ENCODE results near the gene SCFD2. TPM values are rescaled to one million over a fixed set of nuclear protein-coding genes. Genes with fewer than 3 reads are reported as not detected.
"Not testable (repeated sequence)": the region's sequence is repeated elsewhere in the genome, so short reads cannot be mapped to it uniquely, and the experiment has no call there.

The SCFD2 gene
- total RNA-seq, 2 donors from 2014 or later, result 33.2 to 73.7 TPM

GRCh38 chr4:53185869-53186585 is 179.8 kb downstream of the SCFD2 start:
- Mint-ChIP-seq H3K36me3 (peaks cover 7% of the 10 kb centered on the region), H3K27me3 (no peaks in the 10 kb centered on the region), H3K4me1 (ENCODE audit: low read depth in 2 of 2) (no peaks in the 10 kb centered on the region), H3K27ac (no peak overlapping the region), H3K4me3 (no peak overlapping the region), H3K9me3 (no peaks in the 10 kb centered on the region)
- DNase-seq (ENCODE audit: low spot score) (no peak), ATAC-seq (no peak)

DNA sequence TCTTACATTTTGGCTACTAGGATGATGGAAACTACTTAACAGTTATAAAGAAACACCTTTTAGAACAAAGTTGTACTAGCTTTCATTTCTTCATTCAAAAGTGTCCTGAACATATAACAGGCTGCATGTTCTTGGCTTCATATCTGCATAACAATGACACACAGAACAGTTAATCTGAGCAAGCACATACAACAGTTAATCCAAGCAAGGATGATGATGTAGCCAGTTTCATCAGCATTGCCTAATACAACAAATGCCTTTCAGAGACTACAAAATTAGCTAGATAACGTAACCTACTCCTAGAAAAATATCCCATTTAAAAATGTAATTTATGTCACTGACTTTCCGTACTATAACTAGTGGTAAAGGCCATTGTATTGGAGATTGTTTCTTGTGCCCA is 182.1 kb downstream of the SCFD2 start:
- H3K27me3 Mint-ChIP-seq, result no peaks in the 10 kb centered on the region
- H3K4me3 Mint-ChIP-seq, result no peak overlapping the region
- peaks cover 9% of the 10 kb centered on the region for H3K9me3 Mint-ChIP-seq
- no peak overlapping the region for H3K27ac Mint-ChIP-seq
- DNase-seq (ENCODE audit: low spot score) (no peak), ATAC-seq (no peak)
- H3K36me3 Mint-ChIP-seq, result peaks cover 27% of the 10 kb centered on the region
- H3K4me1 Mint-ChIP-seq (ENCODE audit: low read depth in 2 of 2), result no peaks in the 10 kb centered on the region

GRCh38 chr4:53177751-53178150 is 188.1 kb downstream of the SCFD2 start:
- ATAC-seq, H3K4me3 Mint-ChIP-seq: not testable (repeated sequence)
- peaks cover 4 to 17% of the 10 kb centered on the region in 2 donors for H3K4me1 Mint-ChIP-seq (ENCODE audit: low read depth in 2 of 2)

DNA sequence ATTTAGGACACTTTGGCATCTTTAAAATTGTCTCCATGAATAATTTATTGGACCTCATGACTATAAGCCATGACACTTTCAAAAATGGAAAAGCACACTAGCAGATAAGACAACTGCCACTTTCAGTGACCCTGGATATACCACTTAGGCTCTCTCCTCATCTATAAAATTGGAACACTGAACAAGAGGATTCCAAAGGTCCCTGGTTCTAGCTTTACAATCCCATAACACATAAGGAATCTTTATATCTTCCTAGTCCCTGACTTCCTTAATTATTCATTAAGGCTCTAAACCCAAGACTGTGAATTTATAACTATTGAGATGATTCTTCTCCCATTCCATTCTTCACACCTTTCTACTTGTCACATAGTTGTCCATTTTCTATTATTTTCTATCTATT is 190.2 kb downstream of the SCFD2 start:
- Mint-ChIP-seq H3K36me3 (peaks cover 51% of the 10 kb centered on the region), H3K27me3 (no peaks in the 10 kb centered on the region), H3K9me3 (peaks cover 16% of the 10 kb centered on the region), H3K4me1 (ENCODE audit: low read depth in 2 of 2) (peaks cover 4 to 17% of the 10 kb centered on the region in 2 donors), H3K4me3 (no peak overlapping the region), H3K27ac (no peak overlapping the region)
- ATAC-seq, result no peak
- DNase-seq (ENCODE audit: low spot score), result no peak

More at GRCh38 chr4:53177751-53178150, 188.1 kb downstream of the SCFD2 start:
- not testable (repeated sequence) for H3K27ac Mint-ChIP-seq; DNase-seq (ENCODE audit: low spot score); H3K27me3 Mint-ChIP-seq
- H3K36me3 Mint-ChIP-seq, result peaks cover 49% of the 10 kb centered on the region
- H3K9me3 Mint-ChIP-seq, result peaks cover 16% of the 10 kb centered on the region

- Mint-ChIP-seq H3K36me3 (peaks cover 43% of the 10 kb centered on the region), H3K4me3 (no peak overlapping the region), H3K27ac (no peak overlapping the region), H3K4me1 (ENCODE audit: low read depth in 2 of 2) (peaks cover 4 to 17% of the 10 kb centered on the region in 2 donors), H3K27me3 (no peaks in the 10 kb centered on the region), H3K9me3 (peaks cover 10% of the 10 kb centered on the region)
- no peak for ATAC-seq
- no peak for DNase-seq (ENCODE audit: low spot score)
Observed at GRCh38 chr4:53174823-53175222, 191.0 kb downstream of the SCFD2 start.

GRCh38 chr4:53173576-53173975 is 192.3 kb downstream of the SCFD2 start:
- no peak for DNase-seq (ENCODE audit: low spot score)
- H3K4me1 Mint-ChIP-seq (ENCODE audit: low read depth in 2 of 2), result peaks cover 7 to 17% of the 10 kb centered on the region in 2 donors
- no peak for ATAC-seq
- no peaks in the 10 kb centered on the region for H3K27me3 Mint-ChIP-seq
- peaks cover 7% of the 10 kb centered on the region for H3K9me3 Mint-ChIP-seq
- peaks cover 32% of the 10 kb centered on the region for H3K36me3 Mint-ChIP-seq
- no peak overlapping the region for H3K27ac Mint-ChIP-seq
- H3K4me3 Mint-ChIP-seq, result no peak overlapping the region

DNA sequence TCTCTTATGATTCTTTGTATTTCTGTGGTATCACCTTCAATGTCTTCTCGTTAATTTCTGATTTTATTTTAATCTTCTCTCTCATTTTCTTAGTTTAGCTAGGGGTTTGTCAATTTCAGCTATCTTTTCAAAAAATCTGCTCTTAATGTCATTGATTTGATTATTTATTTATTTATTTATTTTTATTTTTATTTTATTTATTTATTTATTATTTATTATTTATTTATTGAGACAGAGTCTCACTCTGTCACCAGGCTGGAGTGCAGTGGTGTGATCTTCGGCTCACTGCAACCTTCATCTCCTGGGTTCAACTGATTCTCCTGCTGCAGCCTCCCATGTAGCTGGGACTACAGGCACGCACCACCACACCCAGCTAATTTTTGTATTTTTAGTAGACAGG is 194.1 kb downstream of the SCFD2 start:
- Mint-ChIP-seq H3K36me3 (peaks cover 20% of the 10 kb centered on the region), H3K27ac (no peak overlapping the region), H3K4me1 (ENCODE audit: low read depth in 2 of 2) (peaks cover 2 to 12% of the 10 kb centered on the region in 2 donors), H3K9me3 (peaks cover 3% of the 10 kb centered on the region), H3K27me3 (no peaks in the 10 kb centered on the region), H3K4me3 (no peak overlapping the region)
- DNase-seq (ENCODE audit: low spot score) (no peak), ATAC-seq (no peak)

- no peak overlapping the region for H3K4me3 Mint-ChIP-seq
- ATAC-seq (no peak), DNase-seq (ENCODE audit: low spot score) (no peak)
- H3K36me3 Mint-ChIP-seq, result peaks cover 24% of the 10 kb centered on the region
- peaks cover 2 to 4% of the 10 kb centered on the region in 2 donors for H3K4me1 Mint-ChIP-seq (ENCODE audit: low read depth in 2 of 2)
- H3K27me3 Mint-ChIP-seq, result no peaks in the 10 kb centered on the region
- peaks cover 3% of the 10 kb centered on the region for H3K9me3 Mint-ChIP-seq
- H3K27ac Mint-ChIP-seq, result no peak overlapping the region
Observed at GRCh38 chr4:53169695-53170617, 195.9 kb downstream of the SCFD2 start.

GRCh38 chr4:53168228-53168627 is 197.6 kb downstream of the SCFD2 start:
- Mint-ChIP-seq H3K27ac (no peak overlapping the region), H3K9me3 (no peaks in the 10 kb centered on the region), H3K36me3 (peaks cover 16% of the 10 kb centered on the region), H3K4me1 (ENCODE audit: low read depth in 2 of 2) (peaks cover 0 to 2% of the 10 kb centered on the region in 2 donors), H3K27me3 (no peaks in the 10 kb centered on the region), H3K4me3 (no peak overlapping the region)
- DNase-seq (ENCODE audit: low spot score), result no peak
- ATAC-seq, result no peak

- Mint-ChIP-seq H3K27ac (no peak overlapping the region), H3K9me3 (no peaks in the 10 kb centered on the region), H3K4me3 (no peak overlapping the region), H3K4me1 (ENCODE audit: low read depth in 2 of 2) (no peaks in the 10 kb centered on the region), H3K27me3 (no peaks in the 10 kb centered on the region), H3K36me3 (peaks cover 4% of the 10 kb centered on the region)
- DNase-seq (ENCODE audit: low spot score) (no peak), ATAC-seq (no peak)
Observed at GRCh38 chr4:53162969-53163368, 202.9 kb downstream of the SCFD2 start.

GRCh38 chr4:53161787-53162433 is 204.0 kb downstream of the SCFD2 start:
- DNase-seq (ENCODE audit: low spot score) (no peak), ATAC-seq (no peak)
- Mint-ChIP-seq H3K27me3 (no peaks in the 10 kb centered on the region), H3K27ac (no peak overlapping the region), H3K4me3 (no peak overlapping the region), H3K36me3 (peaks cover 4% of the 10 kb centered on the region), H3K9me3 (no peaks in the 10 kb centered on the region), H3K4me1 (ENCODE audit: low read depth in 2 of 2) (no peaks in the 10 kb centered on the region)

DNA sequence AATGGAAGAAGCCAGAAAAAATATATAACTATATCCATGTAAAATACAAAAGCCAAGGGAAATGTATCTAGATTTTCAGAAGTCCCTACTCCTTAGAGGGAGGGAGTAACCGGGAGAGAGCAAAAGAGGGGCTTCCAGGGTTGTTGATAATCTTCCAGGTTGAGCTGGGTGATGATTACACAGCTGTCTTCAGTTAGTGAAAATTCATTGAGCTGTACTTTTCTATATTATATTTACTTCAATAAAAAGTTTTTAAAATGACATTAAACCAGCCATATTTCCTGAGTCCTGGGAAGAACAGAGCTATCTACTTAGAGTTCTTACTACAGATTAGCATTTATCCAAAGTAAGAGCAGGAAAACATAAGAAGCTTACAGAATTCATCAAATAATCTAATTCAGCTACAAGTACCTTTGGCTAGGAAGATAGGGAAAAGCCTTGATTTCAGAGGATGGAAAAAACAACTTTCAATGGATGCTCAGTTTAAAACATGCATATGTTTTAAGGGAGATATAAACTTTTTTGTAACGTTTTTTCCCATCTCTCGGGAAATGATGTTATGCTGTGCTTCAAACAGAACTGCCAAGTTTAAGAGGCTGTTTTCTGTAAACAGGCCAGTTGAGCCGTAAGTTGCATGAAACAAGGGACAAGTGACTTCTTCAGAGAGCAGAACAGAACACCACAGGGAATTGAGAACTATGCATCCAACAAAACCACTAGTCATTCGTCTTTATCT is 204.6 kb downstream of the SCFD2 start:
- DNase-seq (ENCODE audit: low spot score) (no peak), ATAC-seq (no peak)
- no peak overlapping the region for H3K4me3 Mint-ChIP-seq
- peaks cover 2% of the 10 kb centered on the region for H3K36me3 Mint-ChIP-seq
- no peak overlapping the region for H3K27ac Mint-ChIP-seq
- H3K9me3 Mint-ChIP-seq, result no peaks in the 10 kb centered on the region
- no peaks in the 10 kb centered on the region for H3K4me1 Mint-ChIP-seq (ENCODE audit: low read depth in 2 of 2)
- no peaks in the 10 kb centered on the region for H3K27me3 Mint-ChIP-seq

DNA sequence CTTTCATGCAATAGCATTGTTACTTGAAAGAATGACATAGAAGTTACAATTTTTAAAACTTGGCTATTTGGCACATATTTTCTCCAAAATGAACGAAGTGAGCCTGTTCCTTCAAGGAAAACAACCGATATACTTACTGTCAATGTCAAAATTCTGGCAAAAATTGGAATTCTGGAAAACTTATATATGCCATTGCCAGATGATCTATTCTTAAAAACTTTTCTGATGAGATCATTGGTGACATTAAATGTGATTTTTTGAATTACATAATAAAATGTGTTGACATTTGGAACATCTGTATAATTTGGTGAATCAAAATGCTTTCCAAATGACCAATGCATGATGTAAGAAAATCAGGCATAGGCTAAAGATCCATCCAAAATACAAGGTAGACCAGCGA is 209.0 kb downstream of the SCFD2 start:
- no peak for ATAC-seq
- peaks cover 0 to 2% of the 10 kb centered on the region in 2 donors for H3K4me1 Mint-ChIP-seq (ENCODE audit: low read depth in 2 of 2)

More for the DNA sequence above, 209.0 kb downstream of the SCFD2 start:
- peaks cover 3% of the 10 kb centered on the region for H3K9me3 Mint-ChIP-seq
- no peaks in the 10 kb centered on the region for H3K27me3 Mint-ChIP-seq
- DNase-seq (ENCODE audit: low spot score), result no peak
- no peak overlapping the region for H3K27ac Mint-ChIP-seq
- peaks cover 13% of the 10 kb centered on the region for H3K36me3 Mint-ChIP-seq
- H3K4me3 Mint-ChIP-seq, result no peak overlapping the region

Measured in natural killer cell treated with Interleukin-12 subunit alpha and Interleukin-12 subunit beta and Interleukin-15 and Interleukin-18, amount 100 ng/mL, for 72 hours (primary cell).